Measurements from ENCODE around the gene TTC32.
"Not testable (repeated sequence)": the region's sequence is repeated elsewhere in the genome, so short reads cannot be mapped to it uniquely, and the experiment has no call there.

TTC32 gene

DNA sequence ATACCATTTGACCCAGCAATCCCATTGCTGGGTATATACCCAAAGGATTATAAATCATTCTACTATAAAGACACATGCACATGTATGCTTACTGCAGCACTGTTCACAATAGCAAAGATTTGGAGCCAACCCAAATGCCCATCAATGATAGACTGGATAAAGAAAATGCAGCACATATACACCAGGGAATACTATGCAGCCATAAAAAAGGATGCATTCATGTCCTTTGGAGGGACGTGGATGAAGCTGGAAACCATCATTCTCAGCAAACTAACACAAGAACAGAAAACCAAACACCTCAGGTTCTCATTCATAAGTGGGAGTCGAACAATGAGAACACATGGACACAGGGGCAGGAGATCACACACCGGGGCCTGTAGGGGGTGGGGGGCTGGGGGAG lies 20.4 kb upstream of the TTC32 start:
- H3K36me3 ChIP-seq (ENCODE audit: control insufficient read depth in 4 of 4, insufficient read depth in 4 of 4, low read length in 3 of 4): peaks cover 0 to 35% (median 8%) of the 10 kb centered on the region in 4 experiments
- H3K4me3 ChIP-seq (ENCODE audit: control insufficient read depth in 1 of 7, extremely low read depth in 1 of 7, insufficient read depth in 4 of 7, low read depth in 2 of 7, low read length in 6 of 7); CTCF ChIA-PET; H3K4me1 ChIP-seq (ENCODE audit: control extremely low read depth in 1 of 4, control insufficient read depth in 4 of 4, insufficient read depth in 4 of 4, low read length in 3 of 4); H3K27me3 ChIP-seq (replicated peaks in 2 of 5; ENCODE audit: control insufficient read depth in 4 of 5, insufficient read depth in 5 of 5, low read length in 4 of 5); H3K27ac ChIP-seq (ENCODE audit: insufficient read depth in 1 of 2, low read depth in 1 of 2, low read length in 2 of 2, poor library complexity in 1 of 2, severe bottlenecking in 2 of 2); POLR2A ChIA-PET; H3K9me3 ChIP-seq (ENCODE audit: control extremely low read depth in 1 of 5, control insufficient read depth in 4 of 5, insufficient read depth in 2 of 5, low read depth in 1 of 5, low read length in 4 of 5); DNase-seq: not testable (repeated sequence)
- no CpG with 5 or more reads among the region's 3 CpGs for WGBS (ENCODE audit: insufficient coverage)

DNA sequence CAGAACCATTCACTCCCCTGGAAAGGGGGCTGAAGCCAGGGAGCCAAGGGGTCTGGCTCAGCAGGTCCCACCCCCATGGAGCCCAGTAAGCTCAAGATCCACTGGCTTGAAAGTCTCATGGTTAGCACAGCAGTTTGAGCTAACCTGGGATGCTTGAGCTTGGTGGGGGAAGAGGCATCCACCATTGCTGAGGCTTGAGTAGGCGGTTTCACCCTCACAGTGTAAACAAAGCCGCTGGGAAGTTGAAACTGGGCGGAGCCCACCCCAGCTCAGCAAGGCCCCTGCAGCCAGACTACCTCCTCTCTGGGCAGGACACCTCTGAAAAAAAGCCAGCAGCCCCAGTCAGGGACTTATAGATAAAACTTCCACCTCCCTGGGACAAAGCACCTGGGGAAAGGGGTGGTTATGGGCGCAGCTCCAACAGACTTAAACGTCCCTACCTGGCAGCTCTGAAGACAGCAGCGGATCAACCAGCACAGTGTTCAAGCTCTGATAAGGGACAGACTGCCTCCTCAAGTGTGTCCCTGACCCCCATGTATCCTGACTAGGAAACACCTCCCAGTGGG lies 14.7 kb upstream of the TTC32 start:
- peaks cover 2 to 12% (median 5%) of the 10 kb centered on the region in 4 experiments for H3K36me3 ChIP-seq (ENCODE audit: control insufficient read depth in 4 of 4, insufficient read depth in 4 of 4, low read length in 3 of 4)
- H3K27me3 ChIP-seq (replicated peaks in 2 of 5; ENCODE audit: control insufficient read depth in 4 of 5, insufficient read depth in 5 of 5, low read length in 4 of 5): no peaks in the 10 kb centered on the region
- POLR2A ChIA-PET: no interaction called here
- H3K9me3 ChIP-seq (ENCODE audit: control extremely low read depth in 1 of 5, control insufficient read depth in 4 of 5, insufficient read depth in 2 of 5, low read depth in 1 of 5, low read length in 4 of 5): no peaks in the 10 kb centered on the region
- WGBS (ENCODE audit: insufficient coverage): 94% methylated on average over 6 of the region's 6 CpGs
- no peaks in the 10 kb centered on the region for H3K4me1 ChIP-seq (ENCODE audit: control extremely low read depth in 1 of 4, control insufficient read depth in 4 of 4, insufficient read depth in 4 of 4, low read length in 3 of 4)
- CTCF ChIA-PET: no interaction called here
- H3K4me3 ChIP-seq (ENCODE audit: control insufficient read depth in 1 of 7, extremely low read depth in 1 of 7, insufficient read depth in 4 of 7, low read depth in 2 of 7, low read length in 6 of 7): no peak overlapping the region
- H3K27ac ChIP-seq (ENCODE audit: insufficient read depth in 1 of 2, low read depth in 1 of 2, low read length in 2 of 2, poor library complexity in 1 of 2, severe bottlenecking in 2 of 2): no peak overlapping the region
- DNase-seq: no peak

DNA sequence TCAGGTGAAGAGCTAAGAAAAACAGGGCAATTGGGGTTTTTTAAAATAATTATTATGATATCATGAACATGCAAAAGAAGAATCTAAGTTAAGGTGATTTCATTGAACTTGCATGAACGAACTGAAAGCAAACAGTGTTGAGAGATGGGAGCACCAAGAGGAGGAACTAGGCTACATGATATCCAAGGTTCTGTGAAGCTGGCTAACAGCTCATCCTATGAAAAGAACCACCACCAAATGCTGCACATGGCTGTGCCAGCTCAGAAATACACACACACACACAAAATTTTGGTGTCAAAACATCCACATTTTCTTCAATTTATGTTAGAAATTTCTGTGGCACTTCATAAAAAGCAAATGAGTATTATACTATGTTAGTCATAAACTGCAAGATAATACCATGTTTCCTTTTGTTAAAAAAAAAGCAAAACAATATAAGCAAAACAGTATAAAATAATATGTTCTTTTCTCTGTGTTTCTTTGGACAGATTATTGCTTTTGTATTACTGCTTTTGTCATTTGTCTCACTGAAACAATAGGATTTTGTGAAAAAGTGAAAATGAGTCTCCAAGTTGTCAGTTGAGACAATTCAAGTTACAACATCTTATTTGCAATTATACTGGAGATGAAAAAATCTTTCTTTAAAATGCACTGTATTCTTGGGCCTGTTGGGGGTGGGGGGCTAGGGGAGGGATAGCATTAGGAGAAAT lies 12.6 kb upstream of the TTC32 start:
- POLR2A ChIA-PET: no interaction called here
- no peak overlapping the region for H3K4me3 ChIP-seq (ENCODE audit: control insufficient read depth in 1 of 7, extremely low read depth in 1 of 7, insufficient read depth in 4 of 7, low read depth in 2 of 7, low read length in 6 of 7)

DNA sequence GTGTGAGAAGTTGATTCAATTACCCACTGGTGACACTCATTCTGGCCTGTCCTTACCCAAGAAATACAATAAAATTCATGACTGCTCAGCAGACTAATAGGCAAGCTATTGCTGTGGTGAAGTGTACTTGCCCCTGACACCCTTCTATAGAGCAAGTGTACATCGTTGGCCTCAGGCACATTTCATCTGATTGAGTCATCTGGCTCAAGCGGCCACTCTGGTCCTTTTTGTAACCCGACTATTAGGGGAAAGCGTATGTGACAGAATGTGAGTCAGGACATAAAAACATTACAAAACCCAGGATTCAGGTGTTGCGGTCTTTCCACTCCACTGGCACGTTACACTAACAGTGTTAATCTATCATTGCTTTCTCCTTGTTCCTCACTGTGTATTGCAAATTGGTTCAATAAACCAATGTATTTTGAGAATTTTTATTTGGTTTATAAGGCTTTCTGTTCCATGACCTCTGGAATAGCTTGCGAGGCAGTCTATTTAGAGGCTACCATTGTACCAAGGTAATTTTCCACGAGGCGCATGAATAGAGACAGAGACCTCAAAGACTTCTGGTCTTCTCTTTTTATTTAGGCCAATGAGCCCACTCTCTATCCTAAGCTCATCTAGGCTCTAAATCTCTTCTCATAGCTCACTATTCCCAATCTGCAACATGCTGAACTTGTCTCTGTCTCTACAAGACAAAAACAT lies 10.2 kb upstream of the TTC32 start:
- no peak for DNase-seq
- ChIA-PET POLR2A (no interaction called here), CTCF (interaction anchor here (0.9 to 1.3 kb wide), 2 partner anchors 13 to 44 kb away, joined by 4 to 5 read pairs; no protein-coding TSS in a partner anchor)
- Histone ChIP-seq H3K4me1 (ENCODE audit: control extremely low read depth in 1 of 4, control insufficient read depth in 4 of 4, insufficient read depth in 4 of 4, low read length in 3 of 4) (no peaks in the 10 kb centered on the region), H3K9me3 (ENCODE audit: control extremely low read depth in 1 of 5, control insufficient read depth in 4 of 5, insufficient read depth in 2 of 5, low read depth in 1 of 5, low read length in 4 of 5) (no peaks in the 10 kb centered on the region), H3K4me3 (ENCODE audit: control insufficient read depth in 1 of 7, extremely low read depth in 1 of 7, insufficient read depth in 4 of 7, low read depth in 2 of 7, low read length in 6 of 7) (no peak overlapping the region), H3K36me3 (ENCODE audit: control insufficient read depth in 4 of 4, insufficient read depth in 4 of 4, low read length in 3 of 4) (peaks cover 6 to 10% (median 7%) of the 10 kb centered on the region in 4 experiments), H3K27me3 (replicated peaks in 2 of 5; ENCODE audit: control insufficient read depth in 4 of 5, insufficient read depth in 5 of 5, low read length in 4 of 5) (no peaks in the 10 kb centered on the region), H3K27ac (ENCODE audit: insufficient read depth in 1 of 2, low read depth in 1 of 2, low read length in 2 of 2, poor library complexity in 1 of 2, severe bottlenecking in 2 of 2) (no peak overlapping the region)
- WGBS (ENCODE audit: insufficient coverage): 99% methylated on average over 9 of the region's 9 CpGs

More for the DNA sequence above, 12.6 kb upstream of the TTC32 start:
- Histone ChIP-seq H3K4me1 (ENCODE audit: control extremely low read depth in 1 of 4, control insufficient read depth in 4 of 4, insufficient read depth in 4 of 4, low read length in 3 of 4) (no peaks in the 10 kb centered on the region), H3K27ac (ENCODE audit: insufficient read depth in 1 of 2, low read depth in 1 of 2, low read length in 2 of 2, poor library complexity in 1 of 2, severe bottlenecking in 2 of 2) (no peak overlapping the region), H3K27me3 (replicated peaks in 2 of 5; ENCODE audit: control insufficient read depth in 4 of 5, insufficient read depth in 5 of 5, low read length in 4 of 5) (no peaks in the 10 kb centered on the region), H3K36me3 (ENCODE audit: control insufficient read depth in 4 of 4, insufficient read depth in 4 of 4, low read length in 3 of 4) (peaks cover 6 to 14% (median 7%) of the 10 kb centered on the region in 4 experiments), H3K9me3 (ENCODE audit: control extremely low read depth in 1 of 5, control insufficient read depth in 4 of 5, insufficient read depth in 2 of 5, low read depth in 1 of 5, low read length in 4 of 5) (no peaks in the 10 kb centered on the region)
- no peak for DNase-seq
- WGBS (ENCODE audit: insufficient coverage): no CpG with 5 or more reads among the region's 1 CpG
- CTCF ChIA-PET: no interaction called here

DNA sequence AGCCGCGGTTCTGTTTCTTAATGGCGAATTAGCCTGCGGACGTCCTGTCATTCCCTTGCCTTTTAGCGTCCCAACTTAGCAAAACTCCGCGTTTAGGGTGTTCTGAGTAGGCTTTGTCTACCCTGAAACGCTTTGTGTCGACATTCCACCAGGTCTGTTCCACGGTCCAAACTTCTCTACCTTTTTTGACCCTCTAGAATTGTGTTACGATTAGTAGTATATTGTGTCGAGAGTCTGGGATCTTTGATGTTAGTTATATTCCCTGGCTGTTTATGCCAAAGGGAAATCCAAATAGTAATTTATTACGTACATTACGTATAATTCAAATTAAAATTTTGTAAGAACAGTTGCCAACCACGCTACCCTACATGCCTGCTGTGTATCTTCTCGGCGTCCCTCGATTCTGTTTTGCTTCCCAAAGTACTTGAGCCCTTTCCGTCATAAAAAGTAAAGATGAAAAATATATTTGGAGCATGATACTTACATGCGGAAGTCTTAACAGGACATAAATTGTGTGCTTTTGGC lies 495 bp upstream of the TTC32 start:
- WGBS (ENCODE audit: insufficient coverage): 0% methylated on average over 9 of the region's 21 CpGs
- H3K27me3 ChIP-seq (replicated peaks in 2 of 5; ENCODE audit: control insufficient read depth in 4 of 5, insufficient read depth in 5 of 5, low read length in 4 of 5): no peaks in the 10 kb centered on the region
- H3K27ac ChIP-seq (ENCODE audit: insufficient read depth in 1 of 2, low read depth in 1 of 2, low read length in 2 of 2, poor library complexity in 1 of 2, severe bottlenecking in 2 of 2): peak overlapping the region; percentile 98 to 100
- ChIA-PET POLR2A (no interaction called here), CTCF (no interaction called here)
- H3K36me3 ChIP-seq (ENCODE audit: control insufficient read depth in 4 of 4, insufficient read depth in 4 of 4, low read length in 3 of 4): no peaks in the 10 kb centered on the region
- H3K4me3 ChIP-seq (ENCODE audit: control insufficient read depth in 1 of 7, extremely low read depth in 1 of 7, insufficient read depth in 4 of 7, low read depth in 2 of 7, low read length in 6 of 7): peak overlapping the region; percentile 80 to 99 (median 93)
- peaks cover 20 to 41% (median 30%) of the 10 kb centered on the region in 4 experiments for H3K4me1 ChIP-seq (ENCODE audit: control extremely low read depth in 1 of 4, control insufficient read depth in 4 of 4, insufficient read depth in 4 of 4, low read length in 3 of 4)
- no peaks in the 10 kb centered on the region for H3K9me3 ChIP-seq (ENCODE audit: control extremely low read depth in 1 of 5, control insufficient read depth in 4 of 5, insufficient read depth in 2 of 5, low read depth in 1 of 5, low read length in 4 of 5)
- peak in 2 of 3 donors; percentile 44 to 56 for DNase-seq

DNA sequence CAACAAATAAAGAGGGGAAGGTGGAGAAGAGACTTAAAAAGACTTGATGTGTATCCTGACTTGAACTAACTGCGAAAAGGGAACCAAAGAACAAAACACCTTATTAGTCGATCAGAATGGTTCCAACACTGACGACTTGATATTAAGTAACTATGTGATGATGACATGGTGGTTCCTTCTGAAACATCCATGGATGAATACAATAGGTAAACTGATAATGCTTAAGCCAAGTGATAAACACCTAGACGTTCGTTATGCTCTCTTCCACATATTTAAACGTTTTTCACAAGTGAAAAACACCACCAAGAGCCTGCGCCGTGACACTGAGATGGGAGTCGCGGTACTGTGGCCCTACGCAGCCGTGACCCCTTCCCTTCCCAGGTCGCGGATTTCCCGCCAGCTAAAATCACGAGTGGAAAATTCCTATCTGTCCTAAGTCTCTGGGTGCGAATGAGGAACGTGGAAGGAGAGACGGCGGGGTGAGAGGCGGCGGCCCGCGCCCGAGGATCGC lies 797 bp downstream of the TTC32 start:
- WGBS (ENCODE audit: insufficient coverage): 0% methylated on average over 18 of the region's 26 CpGs
- no peaks in the 10 kb centered on the region for H3K27me3 ChIP-seq (replicated peaks in 2 of 5; ENCODE audit: control insufficient read depth in 4 of 5, insufficient read depth in 5 of 5, low read length in 4 of 5)
- no peaks in the 10 kb centered on the region for H3K9me3 ChIP-seq (ENCODE audit: control extremely low read depth in 1 of 5, control insufficient read depth in 4 of 5, insufficient read depth in 2 of 5, low read depth in 1 of 5, low read length in 4 of 5)
- DNase-seq: peak; percentile 25 to 55 (median 50)
- peaks cover 20 to 41% (median 30%) of the 10 kb centered on the region in 4 experiments for H3K4me1 ChIP-seq (ENCODE audit: control extremely low read depth in 1 of 4, control insufficient read depth in 4 of 4, insufficient read depth in 4 of 4, low read length in 3 of 4)
- H3K27ac ChIP-seq (ENCODE audit: insufficient read depth in 1 of 2, low read depth in 1 of 2, low read length in 2 of 2, poor library complexity in 1 of 2, severe bottlenecking in 2 of 2): peak overlapping the region; percentile 98 to 100
- peak overlapping the region; percentile 80 to 99 (median 93) for H3K4me3 ChIP-seq (ENCODE audit: control insufficient read depth in 1 of 7, extremely low read depth in 1 of 7, insufficient read depth in 4 of 7, low read depth in 2 of 7, low read length in 6 of 7)
- H3K36me3 ChIP-seq (ENCODE audit: control insufficient read depth in 4 of 4, insufficient read depth in 4 of 4, low read length in 3 of 4): no peaks in the 10 kb centered on the region
- ChIA-PET CTCF (no interaction called here), POLR2A (interaction anchor here (0.8 kb wide), 1 partner anchor 12 kb away, joined by 3 read pairs; no protein-coding TSS in a partner anchor)
